Measurements from ENCODE around the gene PIK3R1. TPM values are rescaled to one million over a fixed set of nuclear protein-coding genes. Genes with fewer than 3 reads are reported as not detected.
"Not testable (repeated sequence)": the region's sequence is repeated elsewhere in the genome, so short reads cannot be mapped to it uniquely, and the experiment has no call there.

Gene PIK3R1
- total RNA-seq, 1 experiment from 2014 or later: 18.9 TPM

DNA sequence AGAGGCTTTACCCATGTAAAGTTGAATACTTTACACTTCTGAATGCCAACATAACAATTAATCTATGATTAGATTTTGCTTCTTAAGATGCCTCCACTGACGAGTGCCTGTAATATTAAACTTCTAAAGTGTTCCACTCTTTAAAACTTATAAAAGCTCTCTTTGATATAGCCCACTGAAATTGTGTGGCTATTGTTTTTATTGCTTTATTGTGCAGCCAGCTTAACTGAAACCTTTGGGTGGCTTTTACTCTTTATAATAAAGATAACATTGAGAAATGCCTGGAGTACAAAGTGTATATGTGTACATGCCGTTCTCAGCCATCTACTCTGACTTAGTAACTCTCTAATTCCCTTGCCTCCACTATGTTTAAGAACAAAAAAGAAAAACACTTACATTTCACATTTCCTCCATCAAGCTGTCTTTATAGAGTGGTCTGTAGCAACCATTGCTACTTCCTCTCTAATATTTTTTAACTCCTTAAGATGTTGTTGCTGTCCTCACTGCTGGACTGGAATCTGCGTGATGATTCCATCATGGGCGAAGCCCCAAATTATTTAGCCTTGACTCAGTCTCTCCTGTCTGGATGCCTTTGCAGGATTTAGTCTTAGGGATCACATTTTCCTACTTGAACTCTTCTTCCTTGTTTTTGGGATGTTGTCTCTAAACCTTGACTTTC lies 9.1 kb downstream of the PIK3R1 start:
- no peak for DNase-seq (ENCODE audit: low spot score)
- in situ Hi-C loops (cut with HindIII; ENCODE audit: low sequenced_read_pairs): no loop called here

DNA sequence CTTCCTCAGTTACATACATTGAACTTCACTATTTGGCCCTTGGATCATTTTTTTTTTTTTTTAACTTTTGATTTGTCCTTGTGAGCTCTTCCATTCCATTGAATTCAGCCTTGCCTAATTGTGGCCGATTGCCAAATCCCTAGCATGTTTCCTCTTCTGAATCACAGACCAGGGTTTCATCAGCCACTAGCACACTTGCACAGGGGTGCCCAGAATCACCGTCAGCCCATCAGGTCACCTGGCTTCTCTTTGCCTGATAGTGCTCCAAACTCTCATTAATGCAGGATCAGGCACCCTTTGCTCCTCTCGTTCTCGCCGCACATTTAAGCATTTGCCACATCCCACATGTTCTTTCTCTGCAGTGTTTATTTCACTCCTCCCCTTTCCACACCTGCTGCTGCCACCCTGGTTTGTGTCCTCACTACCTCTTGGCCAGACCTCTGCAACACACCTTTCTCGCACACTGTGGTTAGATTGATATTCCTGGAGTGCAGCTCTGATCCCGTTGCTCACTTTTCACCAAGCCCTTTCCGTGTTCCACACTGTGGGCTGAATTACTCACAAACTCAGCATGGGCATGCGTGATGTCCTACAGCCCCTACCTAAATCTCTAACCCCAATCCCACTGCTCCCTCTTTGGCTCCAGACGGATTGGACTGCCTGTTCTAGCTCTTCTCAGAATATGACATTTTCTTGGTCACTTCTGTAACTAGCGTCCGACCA lies 9.8 kb downstream of the PIK3R1 start:
- in situ Hi-C loops (cut with HindIII; ENCODE audit: low sequenced_read_pairs): no loop called here

DNA sequence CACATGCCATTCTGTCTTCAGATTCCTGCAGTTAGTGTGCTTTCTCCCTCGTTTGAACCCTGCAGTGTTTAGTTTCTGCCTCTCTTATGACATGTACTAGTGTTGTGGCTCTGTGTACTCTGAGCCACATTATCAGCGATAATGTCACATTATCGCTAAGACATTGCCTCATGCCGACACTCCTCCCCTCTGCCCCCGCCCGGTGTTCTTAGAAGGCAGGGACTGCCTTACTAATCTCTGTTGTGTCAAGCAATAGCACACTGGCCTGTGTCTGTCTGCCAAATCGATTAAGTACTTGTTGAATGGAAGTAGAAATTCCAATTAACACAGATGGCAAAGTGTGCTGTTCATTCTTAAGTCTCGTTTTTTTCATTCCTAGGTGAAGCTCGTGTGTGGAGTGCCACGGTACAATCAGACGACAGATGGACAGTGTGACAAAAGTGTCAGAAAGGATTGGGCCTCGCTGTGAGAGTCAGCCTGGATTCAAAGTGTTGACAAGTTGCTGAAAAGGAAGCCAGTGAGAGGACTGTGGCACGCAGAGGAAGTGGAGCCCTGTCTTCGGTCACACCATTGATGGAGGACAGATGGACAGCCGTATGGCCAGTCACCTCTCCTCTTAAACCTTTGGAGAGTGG lies 10.5 kb downstream of the PIK3R1 start:
- peak; percentile 45 for DNase-seq (ENCODE audit: low spot score)
- in situ Hi-C loops (cut with HindIII; ENCODE audit: low sequenced_read_pairs): no loop called here

More for the DNA sequence above, 9.8 kb downstream of the PIK3R1 start:
- peak; percentile 51 for DNase-seq (ENCODE audit: low spot score)

DNA sequence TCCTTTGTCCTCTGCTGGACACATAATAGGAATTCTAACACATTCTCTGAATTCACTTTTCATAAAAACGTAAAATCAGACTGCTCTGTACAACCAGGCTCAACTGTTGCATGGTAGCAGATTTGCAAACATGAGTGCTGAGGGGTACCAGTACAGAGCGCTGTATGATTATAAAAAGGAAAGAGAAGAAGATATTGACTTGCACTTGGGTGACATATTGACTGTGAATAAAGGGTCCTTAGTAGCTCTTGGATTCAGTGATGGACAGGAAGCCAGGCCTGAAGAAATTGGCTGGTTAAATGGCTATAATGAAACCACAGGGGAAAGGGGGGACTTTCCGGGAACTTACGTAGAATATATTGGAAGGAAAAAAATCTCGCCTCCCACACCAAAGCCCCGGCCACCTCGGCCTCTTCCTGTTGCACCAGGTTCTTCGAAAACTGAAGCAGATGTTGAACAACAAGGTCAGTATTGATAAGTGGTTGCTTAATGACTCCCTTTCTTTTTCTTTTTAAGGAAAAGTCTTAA lies 11.1 kb downstream of the PIK3R1 start:
- in situ Hi-C loops (cut with HindIII; ENCODE audit: low sequenced_read_pairs): no loop called here
- DNase-seq (ENCODE audit: low spot score): no peak

DNA sequence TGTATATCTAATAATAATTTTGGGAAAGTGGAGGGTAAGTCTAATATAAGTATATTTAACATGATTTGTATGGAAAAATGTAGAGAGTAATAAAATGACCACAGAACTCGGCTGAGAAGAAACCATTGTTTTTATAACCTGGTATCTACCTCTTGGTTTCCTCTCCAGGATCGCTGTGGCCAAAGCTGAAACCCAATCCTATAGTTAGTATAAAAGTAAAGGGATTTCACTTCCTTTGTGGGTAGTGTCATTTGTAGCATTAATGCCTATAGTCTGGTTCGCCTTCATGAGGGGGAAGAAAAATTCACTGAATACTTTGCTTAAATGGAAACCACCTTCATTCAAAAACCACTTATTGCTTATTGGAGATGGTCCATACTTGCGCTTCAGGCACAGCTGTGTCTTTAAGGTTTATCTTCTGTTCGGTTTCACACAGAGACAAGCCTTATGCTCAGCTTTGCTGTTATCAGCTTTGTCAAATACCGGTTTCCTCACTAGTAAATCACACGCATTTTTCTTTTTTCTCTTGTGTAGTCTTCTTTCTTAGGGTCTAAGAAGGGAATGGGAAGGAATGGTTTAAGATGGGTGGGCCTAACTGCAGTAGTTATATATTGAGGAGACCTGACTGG lies 12.1 kb downstream of the PIK3R1 start:
- DNase-seq (ENCODE audit: low spot score): peak; percentile 33
- in situ Hi-C loops (cut with HindIII; ENCODE audit: low sequenced_read_pairs): no loop called here

DNA sequence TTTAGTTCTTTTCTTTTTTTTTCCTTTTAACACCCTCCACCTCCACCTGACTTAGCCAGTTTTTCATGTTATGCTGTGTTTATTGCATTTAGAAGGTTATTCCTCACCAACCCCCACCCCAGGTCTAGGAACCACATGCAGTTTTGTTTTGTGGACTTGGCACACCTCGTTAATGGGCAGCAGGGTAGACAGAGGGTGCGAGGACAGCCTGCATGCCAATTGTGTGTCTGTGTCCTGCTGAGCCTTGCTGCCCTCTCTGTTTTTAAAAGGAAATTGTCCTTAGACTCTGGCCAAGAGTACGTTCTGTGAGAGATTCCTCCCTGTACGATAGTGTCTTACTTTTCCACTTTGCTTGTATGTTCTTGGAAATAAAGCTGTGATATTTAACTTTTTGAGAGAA lies 13.9 kb downstream of the PIK3R1 start:
- in situ Hi-C loops (cut with HindIII; ENCODE audit: low sequenced_read_pairs): no loop called here
- peak; percentile 94 for DNase-seq (ENCODE audit: low spot score)

DNA sequence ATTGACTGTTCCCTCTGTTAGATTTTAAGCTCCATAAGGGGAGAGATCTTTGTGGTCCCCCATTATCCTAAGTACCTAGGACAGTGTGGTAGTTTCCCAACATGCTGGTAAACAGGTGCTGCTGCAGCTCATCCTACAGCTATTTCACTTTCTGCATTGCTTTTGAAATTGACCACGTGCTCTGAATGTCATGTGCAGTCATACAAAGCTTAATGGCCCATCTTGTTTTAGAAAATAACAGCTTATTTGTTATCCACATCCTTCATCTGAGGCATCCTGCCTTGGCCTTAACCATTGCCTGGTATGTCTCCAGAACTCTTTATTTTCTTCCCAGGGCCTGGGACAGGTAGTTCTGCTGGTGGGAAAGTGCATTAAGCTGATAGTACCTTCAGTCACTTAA lies 14.7 kb downstream of the PIK3R1 start:
- in situ Hi-C loops (cut with HindIII; ENCODE audit: low sequenced_read_pairs): no loop called here
- no peak for DNase-seq (ENCODE audit: low spot score)

DNA sequence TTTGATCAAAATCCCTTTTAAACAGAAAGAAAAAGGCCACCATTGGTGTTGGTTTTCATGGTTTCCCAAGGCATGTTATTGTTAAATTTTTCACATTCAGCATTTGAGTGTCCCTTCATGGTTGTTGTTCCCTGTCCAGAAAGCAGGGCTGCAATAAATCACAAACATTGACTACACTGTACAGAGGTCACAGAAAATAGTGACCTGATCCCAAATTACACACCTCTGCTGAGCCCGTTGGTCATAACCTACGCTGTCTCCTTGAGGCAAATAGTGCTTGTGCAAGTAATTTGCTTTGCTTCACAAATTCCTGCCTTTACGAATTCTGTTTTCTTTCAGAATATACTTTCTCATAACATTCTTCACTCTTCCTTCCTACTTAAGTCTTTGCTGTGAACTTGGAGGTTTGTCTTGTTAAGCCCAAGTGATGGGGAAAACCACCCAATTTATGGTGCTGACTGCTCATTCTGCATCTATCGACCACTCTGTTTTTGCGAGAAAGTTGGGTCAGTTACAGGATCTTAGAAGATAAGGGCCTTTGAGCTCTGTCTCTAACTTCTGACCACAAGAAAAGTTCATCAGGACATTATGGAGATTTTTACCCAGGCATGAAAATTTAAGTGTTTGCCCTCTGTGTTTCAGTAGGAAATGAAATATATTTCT lies 16.0 kb downstream of the PIK3R1 start:
- in situ Hi-C loops (cut with HindIII; ENCODE audit: low sequenced_read_pairs): no loop called here
- DNase-seq (ENCODE audit: low spot score): no peak

DNA sequence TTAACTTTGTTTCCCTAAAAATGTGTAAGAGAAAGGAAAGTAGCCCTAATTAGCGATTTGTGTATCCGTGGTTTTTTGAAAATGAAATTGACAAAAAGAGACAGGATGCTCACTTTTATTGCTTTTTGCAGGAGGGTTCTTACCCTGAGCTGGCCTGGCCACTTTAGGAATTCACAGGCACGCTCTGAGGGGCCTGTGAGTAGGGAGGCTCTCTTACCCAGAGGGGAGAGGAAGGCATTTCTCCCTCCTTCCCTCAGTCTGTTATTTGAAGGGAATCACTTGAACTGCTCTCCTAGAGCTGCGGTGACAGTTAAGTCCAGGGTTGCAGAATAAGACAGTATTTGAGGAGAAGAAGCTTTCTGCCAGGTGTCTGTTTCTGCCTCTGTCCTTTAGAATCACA lies 16.7 kb downstream of the PIK3R1 start:
- DNase-seq (ENCODE audit: low spot score): no peak
- in situ Hi-C loops (cut with HindIII; ENCODE audit: low sequenced_read_pairs): no loop called here

DNA sequence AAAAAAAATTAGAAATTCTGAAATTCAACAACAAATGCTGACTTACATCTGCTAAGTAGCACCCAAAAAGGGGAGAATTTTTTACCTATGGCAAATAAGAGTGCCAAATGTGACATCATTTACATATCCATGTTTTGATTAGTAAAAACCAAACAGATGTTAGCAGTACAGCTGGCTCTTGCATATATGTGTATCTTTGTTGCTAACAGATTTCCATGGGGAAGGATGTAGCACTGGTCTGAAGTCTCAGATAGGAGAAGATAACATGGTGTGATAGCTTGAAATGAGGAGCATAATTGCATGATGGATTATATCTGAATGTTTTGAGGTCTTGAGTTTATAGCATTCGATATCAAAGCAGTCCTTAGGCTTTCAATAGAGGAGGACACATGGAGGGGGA lies 17.5 kb downstream of the PIK3R1 start:
- no peak for DNase-seq (ENCODE audit: low spot score)
- in situ Hi-C loops (cut with HindIII; ENCODE audit: low sequenced_read_pairs): no loop called here

DNA sequence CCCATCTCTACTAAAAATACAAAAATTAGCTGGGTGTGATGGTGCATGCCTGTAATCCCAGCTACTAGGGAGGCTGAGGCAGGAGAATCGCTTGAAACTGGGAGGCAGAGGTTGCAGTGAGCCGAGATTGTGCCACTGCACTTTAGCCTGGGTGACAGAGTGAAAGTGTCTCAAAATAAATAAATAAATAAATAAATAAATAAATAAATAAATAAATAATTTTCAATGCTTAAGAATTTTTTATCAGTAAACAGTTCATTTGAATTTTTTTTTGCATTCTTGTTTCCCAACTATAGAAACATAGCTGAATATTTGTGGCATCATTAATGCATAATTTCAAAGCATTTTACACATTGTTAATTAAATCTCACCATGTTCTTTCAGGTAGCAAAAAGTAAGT lies 19.7 kb downstream of the PIK3R1 start:
- in situ Hi-C loops (cut with HindIII; ENCODE audit: low sequenced_read_pairs); DNase-seq (ENCODE audit: low spot score): not testable (repeated sequence)

DNA sequence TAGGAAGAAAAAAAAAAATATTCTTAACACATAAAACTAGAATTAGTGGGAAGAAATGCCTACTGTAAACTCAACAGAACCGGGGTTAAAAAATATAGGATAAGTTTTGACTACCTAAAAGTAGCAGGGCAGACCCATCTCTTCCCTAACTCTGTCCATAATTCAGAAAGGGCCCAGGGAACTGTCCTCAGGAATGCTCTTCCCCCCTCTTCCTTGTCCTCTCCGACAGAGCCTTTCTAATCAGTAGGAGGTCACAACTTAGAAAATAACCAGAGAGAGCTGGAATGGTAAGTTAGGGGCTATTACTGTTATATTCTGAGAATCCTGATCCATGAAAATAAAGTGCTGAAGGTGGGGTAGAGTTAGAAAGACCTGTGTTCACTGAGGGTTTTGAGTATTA lies 22.2 kb downstream of the PIK3R1 start:
- DNase-seq (ENCODE audit: low spot score): no peak
- in situ Hi-C loops (cut with HindIII; ENCODE audit: low sequenced_read_pairs): no loop called here

DNA sequence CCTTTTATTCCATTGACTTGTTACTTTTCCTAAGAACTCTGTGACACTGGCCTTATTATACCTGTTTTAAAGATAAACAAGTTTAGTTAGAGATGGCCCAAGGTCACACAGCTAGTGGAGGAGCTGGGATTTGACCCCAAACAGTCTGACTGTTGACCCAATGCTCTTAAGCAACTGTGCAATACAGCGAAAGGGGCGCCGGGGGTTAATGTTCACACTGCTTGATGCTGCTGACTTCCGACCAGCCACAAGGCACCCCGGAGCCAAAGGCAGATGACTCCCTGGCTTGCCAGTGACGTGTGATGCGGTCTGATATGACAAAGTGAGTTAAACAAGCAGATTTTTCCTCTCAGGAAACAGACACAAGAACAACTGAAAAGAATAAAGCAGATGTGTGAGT lies 23.9 kb downstream of the PIK3R1 start:
- DNase-seq (ENCODE audit: low spot score): peak; percentile 49
- in situ Hi-C loops (cut with HindIII; ENCODE audit: low sequenced_read_pairs): no loop called here

DNA sequence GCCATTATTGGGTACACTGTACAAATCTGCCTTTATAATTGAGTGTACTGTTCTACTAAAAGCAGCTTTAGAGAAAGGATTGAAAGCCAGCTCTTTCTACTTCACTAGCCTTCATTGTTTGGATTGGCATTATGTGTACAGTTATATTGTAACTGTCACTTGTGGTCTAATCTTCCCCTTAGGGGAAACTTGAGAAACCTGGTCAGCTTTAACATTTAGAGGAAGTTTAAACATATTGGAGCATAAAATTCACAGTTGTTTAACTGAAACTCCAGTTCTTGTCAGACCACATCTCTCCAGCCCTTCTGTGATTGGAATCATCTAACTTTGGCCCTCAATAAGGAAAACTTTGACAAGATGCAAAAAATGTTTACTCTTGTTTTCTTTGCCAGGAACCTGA lies 24.6 kb downstream of the PIK3R1 start:
- in situ Hi-C loops (cut with HindIII; ENCODE audit: low sequenced_read_pairs): no loop called here
- no peak for DNase-seq (ENCODE audit: low spot score)

DNA sequence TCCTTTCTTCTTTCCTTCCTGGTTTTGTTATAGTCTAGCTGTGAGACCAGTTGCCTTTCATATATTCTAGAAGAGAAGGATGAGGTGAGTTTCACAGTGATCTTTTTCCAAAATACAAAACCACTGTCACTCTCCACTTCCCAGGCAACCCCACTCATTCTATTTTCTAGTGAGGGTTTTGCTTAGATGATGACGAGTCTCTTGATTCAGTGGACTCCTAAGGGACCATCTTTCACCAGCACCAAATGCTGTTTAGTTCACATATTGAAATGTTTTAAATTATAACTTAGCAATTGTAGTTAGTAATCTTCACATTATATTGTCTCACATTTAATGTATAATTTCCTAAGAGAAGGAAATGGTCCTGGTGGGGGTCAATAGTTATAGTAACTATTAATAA lies 25.2 kb downstream of the PIK3R1 start:
- in situ Hi-C loops (cut with HindIII; ENCODE audit: low sequenced_read_pairs): no loop called here
- no peak for DNase-seq (ENCODE audit: low spot score)

DNA sequence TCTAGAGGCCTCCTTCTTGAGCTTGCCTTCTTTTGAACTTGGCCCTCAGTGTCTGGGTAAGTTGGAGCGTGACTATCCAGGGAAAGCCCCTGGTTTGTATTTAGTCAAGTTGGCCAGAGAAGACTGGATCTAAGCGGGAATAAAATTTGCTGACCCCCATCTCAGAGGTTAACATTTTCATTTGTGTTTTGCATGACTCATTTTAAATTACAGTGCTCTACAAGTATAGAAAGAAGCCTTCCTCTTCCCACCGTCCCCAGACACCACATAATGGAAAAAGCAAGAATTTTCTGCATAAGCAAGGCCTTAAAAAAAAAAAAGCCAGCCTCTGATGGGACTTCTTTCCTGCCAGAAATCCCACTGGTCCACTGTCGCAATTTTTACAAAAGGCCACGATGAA lies 27.2 kb downstream of the PIK3R1 start:
- in situ Hi-C loops (cut with HindIII; ENCODE audit: low sequenced_read_pairs): no loop called here
- DNase-seq (ENCODE audit: low spot score): no peak

DNA sequence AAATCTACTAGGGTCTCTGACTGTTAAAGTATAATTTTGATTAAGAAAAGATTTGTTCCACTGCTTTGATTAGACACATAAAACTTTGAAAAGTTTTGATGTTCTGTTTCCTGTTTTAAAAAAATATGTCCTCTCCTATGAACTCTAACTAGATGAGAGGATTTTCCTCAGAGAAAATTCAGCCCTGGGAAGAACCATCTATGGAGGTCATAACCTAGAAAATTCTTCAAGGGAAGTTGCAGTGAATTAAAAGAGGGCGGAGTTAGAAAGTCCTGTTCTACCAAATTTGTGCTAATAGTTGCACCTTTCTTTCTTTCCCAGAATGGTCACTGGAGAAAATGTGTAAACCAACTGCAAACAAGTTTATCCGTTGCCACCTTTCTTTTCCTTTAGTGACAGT lies 27.7 kb downstream of the PIK3R1 start:
- in situ Hi-C loops (cut with HindIII; ENCODE audit: low sequenced_read_pairs): no loop called here
- DNase-seq (ENCODE audit: low spot score): no peak

DNA sequence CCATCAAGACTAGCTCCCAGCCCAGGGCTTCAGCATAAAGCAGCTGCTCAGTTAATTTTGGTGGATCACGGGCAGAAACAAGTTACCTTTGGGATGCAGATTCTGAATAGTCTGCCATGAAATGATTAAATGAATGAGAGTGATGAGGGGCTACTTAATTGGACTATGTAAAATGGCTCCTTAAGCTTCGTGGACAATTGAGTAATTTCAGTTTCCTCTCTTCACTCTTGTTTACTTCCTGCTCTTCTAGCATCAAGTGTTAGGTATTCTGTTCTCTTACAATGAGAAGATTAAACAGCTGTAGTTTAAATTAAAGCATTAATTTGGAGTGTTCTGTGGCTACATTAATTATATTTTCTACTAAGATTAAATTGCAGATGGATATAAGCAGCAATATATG lies 28.1 kb downstream of the PIK3R1 start:
- in situ Hi-C loops (cut with HindIII; ENCODE audit: low sequenced_read_pairs): no loop called here
- DNase-seq (ENCODE audit: low spot score): no peak

DNA sequence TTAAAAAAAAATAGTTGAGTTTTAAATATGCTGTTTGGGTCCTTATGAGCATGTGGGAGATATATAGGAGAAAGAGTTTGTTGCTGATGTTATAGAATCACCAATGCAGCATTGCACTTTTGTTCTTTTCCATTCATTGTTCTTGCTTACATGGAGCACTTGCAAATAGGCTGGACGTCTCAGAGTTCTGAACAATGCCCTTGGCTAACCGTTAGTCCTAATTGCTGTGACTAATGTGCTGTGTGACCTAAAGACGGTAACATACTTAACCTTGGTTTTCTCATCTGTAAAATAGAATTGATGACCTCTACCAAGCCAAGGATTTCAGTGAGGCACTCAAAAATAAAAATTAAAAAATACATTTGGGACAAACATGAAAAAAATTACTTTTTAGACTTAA lies 29.8 kb downstream of the PIK3R1 start:
- no peak for DNase-seq (ENCODE audit: low spot score)
- in situ Hi-C loops (cut with HindIII; ENCODE audit: low sequenced_read_pairs): no loop called here
